ENCODE results near the gene GREB1.

The GREB1 gene

GRCh38 chr2:11516984-11517648, 16.7 kb upstream of the GREB1 start:
- TF ChIP-seq TCF12 (IDR thresholded peaks at IDR 0.05; ENCODE audit: low read depth) (no peak), CREB1 (IDR thresholded peaks at IDR 0.05; ENCODE audit: low read depth) (no peak), CEBPB (IDR thresholded peaks at IDR 0.05) (no peak), EGR1 (IDR thresholded peaks at IDR 0.05) (no peak)

GRCh38 chr2:11517906-11518305, 15.9 kb upstream of the GREB1 start:
- TF ChIP-seq ZBTB7A (IDR thresholded peaks at IDR 0.05; ENCODE audit: low read depth) (no peak), YY1 (IDR thresholded peaks at IDR 0.05; ENCODE audit: low read depth) (no peak), TAF1 (IDR thresholded peaks at IDR 0.05; ENCODE audit: low read depth) (no peak), FOXM1 (IDR thresholded peaks at IDR 0.05; ENCODE audit: borderline replicate concordance, low read depth) (no peak), EP300 (IDR thresholded peaks at IDR 0.05; ENCODE audit: borderline replicate concordance) (no peak), EGR1 (IDR thresholded peaks at IDR 0.05) (no peak)

- TF ChIP-seq CEBPB (IDR thresholded peaks at IDR 0.05) = no peak
- peak; percentile 25; the same call in 1 of the 2 replicates for TF ChIP-seq TEAD4 (IDR thresholded peaks at IDR 0.05)
- TF ChIP-seq NFIC (IDR thresholded peaks at IDR 0.05) = no peak
- no peak for TF ChIP-seq CREB1 (IDR thresholded peaks at IDR 0.05; ENCODE audit: low read depth)
- peak; percentile 28; the same call in 1 of the 2 replicates for TF ChIP-seq EP300 (IDR thresholded peaks at IDR 0.05; ENCODE audit: borderline replicate concordance)
Measured at GRCh38 chr2:11520092-11520693, 13.7 kb upstream of the GREB1 start.

- TF ChIP-seq MAX (IDR thresholded peaks at IDR 0.05) (no peak), USF1 (IDR thresholded peaks at IDR 0.05) (no peak), EGR1 (IDR thresholded peaks at IDR 0.05) (no peak), FOXM1 (IDR thresholded peaks at IDR 0.05; ENCODE audit: borderline replicate concordance, low read depth) (no peak), TAF1 (IDR thresholded peaks at IDR 0.05; ENCODE audit: low read depth) (no peak), NFIC (IDR thresholded peaks at IDR 0.05) (no peak), REST (IDR thresholded peaks at IDR 0.05; ENCODE audit: low read depth) (no peak), CEBPB (IDR thresholded peaks at IDR 0.05) (no peak), TEAD4 (IDR thresholded peaks at IDR 0.05) (no peak), ZBTB7A (IDR thresholded peaks at IDR 0.05; ENCODE audit: low read depth) (no peak), YY1 (IDR thresholded peaks at IDR 0.05; ENCODE audit: low read depth) (no peak), CREB1 (IDR thresholded peaks at IDR 0.05; ENCODE audit: low read depth) (no peak), RAD21 (IDR thresholded peaks at IDR 0.05; ENCODE audit: low read depth) (no peak), EP300 (IDR thresholded peaks at IDR 0.05; ENCODE audit: borderline replicate concordance) (no peak), TCF12 (IDR thresholded peaks at IDR 0.05; ENCODE audit: low read depth) (no peak)
Measured at GRCh38 chr2:11521775-11522174, 12.1 kb upstream of the GREB1 start.

- TF ChIP-seq TAF1 (IDR thresholded peaks at IDR 0.05; ENCODE audit: low read depth) = no peak
- TF ChIP-seq TEAD4 (IDR thresholded peaks at IDR 0.05) = no peak
- TF ChIP-seq EGR1 (IDR thresholded peaks at IDR 0.05) = no peak
- TF ChIP-seq FOXM1 (IDR thresholded peaks at IDR 0.05; ENCODE audit: borderline replicate concordance, low read depth) = no peak
- no peak for TF ChIP-seq YY1 (IDR thresholded peaks at IDR 0.05; ENCODE audit: low read depth)
- TF ChIP-seq CREB1 (IDR thresholded peaks at IDR 0.05; ENCODE audit: low read depth) = no peak
- no peak for TF ChIP-seq REST (IDR thresholded peaks at IDR 0.05; ENCODE audit: low read depth)
- TF ChIP-seq TCF12 (IDR thresholded peaks at IDR 0.05; ENCODE audit: low read depth) = no peak
- no peak for TF ChIP-seq CEBPB (IDR thresholded peaks at IDR 0.05)
- no peak for TF ChIP-seq NFIC (IDR thresholded peaks at IDR 0.05)
- TF ChIP-seq USF1 (IDR thresholded peaks at IDR 0.05) = no peak
- no peak for TF ChIP-seq EP300 (IDR thresholded peaks at IDR 0.05; ENCODE audit: borderline replicate concordance)
- no peak for TF ChIP-seq MAX (IDR thresholded peaks at IDR 0.05)
- no peak for TF ChIP-seq ZBTB7A (IDR thresholded peaks at IDR 0.05; ENCODE audit: low read depth)
- no peak for TF ChIP-seq RAD21 (IDR thresholded peaks at IDR 0.05; ENCODE audit: low read depth)
Measured at GRCh38 chr2:11524470-11524869, 9.4 kb upstream of the GREB1 start.

GRCh38 chr2:11525762-11526161, 8.1 kb upstream of the GREB1 start:
- TF ChIP-seq EGR1 (IDR thresholded peaks at IDR 0.05) (no peak), USF1 (IDR thresholded peaks at IDR 0.05) (no peak), TCF12 (IDR thresholded peaks at IDR 0.05; ENCODE audit: low read depth) (no peak)
